ENCODE measurements around the gene OR8G1.
"Not testable (repeated sequence)": the region's sequence is repeated elsewhere in the genome, so short reads cannot be mapped to it uniquely, and the experiment has no call there.

Gene OR8G1

GRCh38 chr11:124240621-124241397, at the start of gene OR8G1:
Gene OR8G1 (plus strand): TSS chr11:124241095. CDS start chr11:124249676, 8,581 bp downstream.
- DNase-seq (ENCODE audit: low read depth in 2 of 2), result no peak

GRCh38 chr11:124193221-124194010, 47.5 kb upstream of the OR8G1 start:
- DNase-seq (ENCODE audit: low read depth in 2 of 2), result no peak

- no peak for DNase-seq (ENCODE audit: low read depth in 2 of 2)
Measured at GRCh38 chr11:124194293-124195188, 46.4 kb upstream of the OR8G1 start.

- no peak for DNase-seq (ENCODE audit: low read depth in 2 of 2)
Measured at GRCh38 chr11:124195189-124195734, 45.6 kb upstream of the OR8G1 start.

- no peak for DNase-seq (ENCODE audit: low read depth in 2 of 2)
Measured at GRCh38 chr11:124197999-124198398, 42.9 kb upstream of the OR8G1 start.

GRCh38 chr11:124198897-124199296, 42.0 kb upstream of the OR8G1 start:
- DNase-seq (ENCODE audit: low read depth in 2 of 2), result no peak

GRCh38 chr11:124199702-124200101, 41.2 kb upstream of the OR8G1 start:
- no peak for DNase-seq (ENCODE audit: low read depth in 2 of 2)

GRCh38 chr11:124200671-124201070, 40.2 kb upstream of the OR8G1 start:
- no peak for DNase-seq (ENCODE audit: low read depth in 2 of 2)

GRCh38 chr11:124202951-124203350, 37.9 kb upstream of the OR8G1 start:
- no peak for DNase-seq (ENCODE audit: low read depth in 2 of 2)

GRCh38 chr11:124204008-124204407, 36.9 kb upstream of the OR8G1 start:
- DNase-seq (ENCODE audit: low read depth in 2 of 2), result no peak

- no peak for DNase-seq (ENCODE audit: low read depth in 2 of 2)
Measured at GRCh38 chr11:124207102-124207792, 33.6 kb upstream of the OR8G1 start.

- no peak for DNase-seq (ENCODE audit: low read depth in 2 of 2)
Measured at GRCh38 chr11:124209824-124210357, 31.0 kb upstream of the OR8G1 start.

GRCh38 chr11:124210421-124210820, 30.5 kb upstream of the OR8G1 start:
- no peak for DNase-seq (ENCODE audit: low read depth in 2 of 2)

GRCh38 chr11:124211321-124211720, 29.6 kb upstream of the OR8G1 start:
- no peak for DNase-seq (ENCODE audit: low read depth in 2 of 2)

GRCh38 chr11:124214027-124214426, 26.9 kb upstream of the OR8G1 start:
- DNase-seq (ENCODE audit: low read depth in 2 of 2), result no peak

- no peak for DNase-seq (ENCODE audit: low read depth in 2 of 2)
Measured at GRCh38 chr11:124219126-124219525, 21.8 kb upstream of the OR8G1 start.

GRCh38 chr11:124222407-124222806, 18.5 kb upstream of the OR8G1 start:
- no peak for DNase-seq (ENCODE audit: low read depth in 2 of 2)

- DNase-seq (ENCODE audit: low read depth in 2 of 2), result not testable (repeated sequence)
Measured at GRCh38 chr11:124224618-124225423, 16.1 kb upstream of the OR8G1 start.

GRCh38 chr11:124225471-124225870, 15.4 kb upstream of the OR8G1 start:
- DNase-seq (ENCODE audit: low read depth in 2 of 2), result no peak

GRCh38 chr11:124233376-124233775, 7.5 kb upstream of the OR8G1 start:
- no peak for DNase-seq (ENCODE audit: low read depth in 2 of 2)

All from stimulated activated CD8-positive, alpha-beta memory T cell treated with anti-CD3 and anti-CD28 coated beads, Interleukin-7, amount 100 ng/mL, for 1 hour (primary cell).